Fibroblast of lung (primary cell): ENCODE data around the gene ATP11A.

ENCODE experiments used
- CTCF ChIP-seq, 2 donors: IDR thresholded peaks in 1 of 2; conservative IDR thresholded peaks in 1 of 2; 1 replicate in 1 of 2; 2 replicates in 1 of 2; pipeline ENCODE4 v1.5.1; 2011 to 2012; ENCODE audit warnings: low read length in 2 of 2, control low read depth in 1 of 2, inconsistent platforms in 1 of 2, low read depth in 1 of 2, mild to moderate bottlenecking in 1 of 2
- EZH2 ChIP-seq: IDR thresholded peaks from 2 replicates; pipeline ENCODE4 v1.5.1; 2012; ENCODE audit warnings: low read length, control low read depth, mild to moderate bottlenecking; ENCODE audit errors: missing control alignments

DNA sequence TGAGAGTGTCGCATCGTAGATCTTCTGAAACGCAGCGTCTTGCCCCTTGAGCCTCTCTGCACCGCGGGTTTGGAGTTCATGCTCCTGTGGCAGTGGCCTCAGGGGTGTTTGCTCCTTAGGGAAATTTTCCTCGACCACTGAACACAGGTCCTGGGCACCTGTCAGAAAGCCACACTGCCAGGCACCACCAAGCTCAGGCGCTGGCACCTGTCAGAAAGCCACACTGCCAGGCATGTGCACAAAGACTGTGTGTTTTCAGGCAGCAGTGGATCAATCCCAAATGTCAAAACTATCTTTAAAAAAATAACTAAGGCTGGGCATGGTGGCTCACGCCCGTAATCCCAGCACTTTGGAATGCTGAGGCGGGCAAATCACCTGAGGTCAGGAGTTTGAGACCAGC lies 87.1 kb downstream of the ATP11A start:
- TF ChIP-seq CTCF (conservative IDR thresholded peaks at IDR 0.05 in 1 of 2, IDR thresholded peaks at IDR 0.05 in 1 of 2; ENCODE audit: low read depth in 1 of 2, low read length in 2 of 2) (no peak), EZH2 (no peak)
